Peyer's patch (tissue), 4 donors: ENCODE data around the gene SHISA9. TPM values are rescaled to one million over a fixed set of nuclear protein-coding genes. Genes with fewer than 3 reads are reported as not detected.
A peak's percentile ranks its signal among the peaks of the same experiment; 100 is the strongest.
"Not testable (repeated sequence)": the region's sequence is repeated elsewhere in the genome, so short reads cannot be mapped to it uniquely, and the experiment has no call there.

Source experiments
- DNase-seq, 3 donors: peaks; one replicate each; pipeline ENCODE4 v3.0.0-alpha.2; 2017 to 2019
- H3K27ac ChIP-seq, 4 donors: fragments of 200-600 bp; sonication (generic); one replicate each; pipeline ENCODE4 v1.5.1; 2016 to 2019
- H3K27me3 ChIP-seq, 2 donors: fragments of 200-600 bp; sonication (generic); one replicate each; pipeline ENCODE4 v1.5.1; 2019
- H3K36me3 ChIP-seq, 3 donors: fragments of 200-600 bp; sonication (generic); one replicate each; pipeline ENCODE4 v1.5.1; 2016 to 2019
- H3K4me1 ChIP-seq, 4 donors: fragments of 200-600 bp; sonication (generic); one replicate each; pipeline ENCODE4 v1.5.1; 2016 to 2019
- H3K4me3 ChIP-seq, 4 donors: fragments of 200-600 bp; sonication (generic); 1 replicate in 3 of 4; 2 replicates in 1 of 4; pipeline ENCODE4 v1.5.1; 2016 to 2019; ENCODE audit warnings: mild to moderate bottlenecking in 1 of 4
- H3K9me3 ChIP-seq, 4 donors: fragments of 200-600 bp; sonication (generic); one replicate each; pipeline ENCODE4 v1.5.1; 2016 to 2019; ENCODE audit warnings: mild to moderate bottlenecking in 1 of 4
- POLR2A ChIP-seq, 2 donors: fragments of 450-650 bp; IDR thresholded peaks; one replicate each; pipeline ENCODE4 v1.5.1; 2017; ENCODE audit warnings: antibody characterized with exemption in 2 of 2, mild to moderate bottlenecking in 2 of 2, moderate library complexity in 2 of 2
- total RNA-seq, 4 donors: library from RNA; depleted of rRNA; stranded (reverse); fragments of >200 nt; gene quantifications; one replicate each; pipeline ENCODE4 v1.1.0, GENCODE V29; 2016
- TF ChIP-seq, protein P1 (sequence below), 6 experiments: fragments of 450-650 bp in 4 of 6; fragments of 200-600 bp in 2 of 6; sonication (generic) in 1 of 6; IDR thresholded peaks; one replicate each; pipeline ENCODE4 v1.5.1; 2017 to 2019; ENCODE audit warnings: antibody characterized with exemption in 6 of 6, mild to moderate bottlenecking in 3 of 6, moderate library complexity in 1 of 6

SHISA9 gene
- under 1 TPM in 1 of 4 donors, not detected in 3; 0.66 TPM for total RNA-seq

DNA sequence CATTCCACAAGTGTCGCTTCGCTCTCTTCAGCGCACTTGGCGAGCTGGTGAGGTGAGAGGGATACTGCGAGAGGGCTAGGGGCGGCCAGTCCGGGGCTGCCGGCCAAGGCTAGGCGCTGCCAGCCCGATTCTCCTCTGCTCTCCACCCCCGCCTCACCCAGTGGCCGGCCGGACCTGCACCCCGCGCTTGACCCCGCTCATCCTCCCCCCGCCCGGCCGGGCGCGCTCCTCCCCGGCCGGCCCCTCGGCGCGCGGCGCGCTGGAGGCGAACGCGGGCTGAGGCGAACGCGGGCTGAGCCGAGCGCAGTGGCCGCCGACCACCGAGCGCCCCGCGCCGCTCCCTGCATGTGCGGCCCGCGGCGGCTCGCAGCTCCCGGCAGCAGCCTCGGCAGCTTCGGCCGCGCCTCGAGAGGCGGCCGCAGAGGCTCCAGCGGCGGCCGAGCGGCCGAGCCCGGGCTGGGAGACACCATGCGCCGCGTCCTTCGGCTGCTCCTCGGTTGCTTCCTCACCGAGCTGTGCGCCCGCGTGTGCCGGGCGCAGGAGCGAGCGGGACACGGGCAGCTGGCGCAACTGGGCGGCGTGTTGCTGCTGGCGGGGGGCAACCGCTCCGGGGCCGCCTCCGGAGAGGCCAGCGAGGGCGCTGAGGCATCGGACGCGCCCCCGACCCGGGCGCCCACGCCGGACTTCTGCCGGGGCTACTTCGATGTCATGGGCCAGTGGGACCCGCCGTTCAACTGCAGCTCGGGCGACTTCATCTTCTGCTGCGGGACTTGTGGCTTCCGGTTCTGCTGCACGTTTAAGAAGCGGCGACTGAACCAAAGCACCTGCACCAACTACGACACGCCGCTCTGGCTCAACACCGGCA, at the start of gene SHISA9:
TSS of gene SHISA9 (plus strand) at position 2 of the 865 bp plus-strand sequence.
- Histone ChIP-seq H3K27ac (no peak within 1 kb of the TSS), H3K4me3 (peak within 1 kb of the TSS in 1 of 4 donors; percentile 19)
- DNase-seq, result no peak

GRCh38 chr16:12853972-12854371, 47.4 kb upstream of the SHISA9 start:
- no peak for TF ChIP-seq POLR2A (IDR thresholded peaks at IDR 0.05)
- TF ChIP-seq, protein P1, sequence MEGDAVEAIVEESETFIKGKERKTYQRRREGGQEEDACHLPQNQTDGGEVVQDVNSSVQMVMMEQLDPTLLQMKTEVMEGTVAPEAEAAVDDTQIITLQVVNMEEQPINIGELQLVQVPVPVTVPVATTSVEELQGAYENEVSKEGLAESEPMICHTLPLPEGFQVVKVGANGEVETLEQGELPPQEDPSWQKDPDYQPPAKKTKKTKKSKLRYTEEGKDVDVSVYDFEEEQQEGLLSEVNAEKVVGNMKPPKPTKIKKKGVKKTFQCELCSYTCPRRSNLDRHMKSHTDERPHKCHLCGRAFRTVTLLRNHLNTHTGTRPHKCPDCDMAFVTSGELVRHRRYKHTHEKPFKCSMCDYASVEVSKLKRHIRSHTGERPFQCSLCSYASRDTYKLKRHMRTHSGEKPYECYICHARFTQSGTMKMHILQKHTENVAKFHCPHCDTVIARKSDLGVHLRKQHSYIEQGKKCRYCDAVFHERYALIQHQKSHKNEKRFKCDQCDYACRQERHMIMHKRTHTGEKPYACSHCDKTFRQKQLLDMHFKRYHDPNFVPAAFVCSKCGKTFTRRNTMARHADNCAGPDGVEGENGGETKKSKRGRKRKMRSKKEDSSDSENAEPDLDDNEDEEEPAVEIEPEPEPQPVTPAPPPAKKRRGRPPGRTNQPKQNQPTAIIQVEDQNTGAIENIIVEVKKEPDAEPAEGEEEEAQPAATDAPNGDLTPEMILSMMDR (IDR thresholded peaks at IDR 0.05), result no peak
- Histone ChIP-seq H3K4me3 (no peak overlapping the region), H3K27ac (no peak overlapping the region), H3K9me3 (no peaks in the 10 kb centered on the region), H3K4me1 (no peaks in the 10 kb centered on the region), H3K36me3 (no peaks in the 10 kb centered on the region), H3K27me3 (no peaks in the 10 kb centered on the region)
- no peak for DNase-seq

More for the DNA sequence above, at the start of gene SHISA9:
- Histone ChIP-seq H3K9me3 (no peaks in the 10 kb centered on the region), H3K4me1 (no peaks in the 10 kb centered on the region), H3K36me3 (no peaks in the 10 kb centered on the region), H3K27me3 (peaks cover 0 to 13% of the 10 kb centered on the region in 2 donors)
- TF ChIP-seq, protein P1 (IDR thresholded peaks at IDR 0.05), result no peak
- TF ChIP-seq POLR2A (IDR thresholded peaks at IDR 0.05), result no peak

DNA sequence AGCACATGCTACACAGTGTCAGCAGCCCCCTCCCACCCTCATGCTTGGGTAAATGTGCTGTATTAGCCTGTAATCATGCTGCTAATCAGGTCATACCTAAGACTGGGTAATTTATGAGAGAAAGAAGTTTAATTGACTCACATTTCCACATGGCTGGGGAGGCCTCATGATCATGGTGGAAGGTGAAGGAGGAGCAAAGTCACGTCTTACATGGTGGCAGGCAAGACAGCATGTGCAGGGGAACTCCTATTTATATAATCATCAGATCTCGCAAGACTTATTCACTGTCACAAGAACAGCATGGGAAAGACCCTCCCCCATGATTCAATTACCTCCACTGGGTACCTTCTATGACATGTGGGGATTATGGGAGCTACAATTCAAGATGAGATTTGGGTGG, 44.0 kb upstream of the SHISA9 start:
- H3K36me3 ChIP-seq, DNase-seq, H3K27ac ChIP-seq, H3K4me3 ChIP-seq, H3K27me3 ChIP-seq, H3K4me1 ChIP-seq, H3K9me3 ChIP-seq: not testable (repeated sequence)

DNA sequence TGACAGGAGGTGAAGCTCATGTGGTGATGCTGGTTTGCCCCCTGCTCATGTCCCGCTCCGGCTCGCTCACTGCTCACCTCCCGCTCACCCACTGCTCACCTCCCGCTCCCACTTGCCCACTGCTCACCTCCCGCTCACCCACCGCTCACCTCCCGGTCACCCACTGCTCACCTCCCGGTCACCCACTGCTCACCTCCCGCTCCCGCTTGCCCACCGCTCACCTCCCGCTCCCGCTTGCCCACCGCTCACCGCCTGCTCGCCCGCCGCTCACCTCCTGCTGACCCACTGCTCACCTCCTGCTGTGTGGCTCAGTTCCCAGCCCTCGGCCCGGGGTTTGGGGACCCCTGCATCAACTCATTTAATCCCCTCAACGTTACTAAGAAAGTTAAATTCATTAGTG, 39.1 kb upstream of the SHISA9 start:
- H3K9me3 ChIP-seq, result no peaks in the 10 kb centered on the region
- H3K27me3 ChIP-seq, result no peaks in the 10 kb centered on the region
- H3K27ac ChIP-seq, result no peak overlapping the region
- no peak overlapping the region for H3K4me3 ChIP-seq
- no peak for DNase-seq
- TF ChIP-seq, protein P1 (IDR thresholded peaks at IDR 0.05), result no peak
- TF ChIP-seq POLR2A (IDR thresholded peaks at IDR 0.05), result no peak
- no peaks in the 10 kb centered on the region for H3K36me3 ChIP-seq
- H3K4me1 ChIP-seq, result no peaks in the 10 kb centered on the region

DNA sequence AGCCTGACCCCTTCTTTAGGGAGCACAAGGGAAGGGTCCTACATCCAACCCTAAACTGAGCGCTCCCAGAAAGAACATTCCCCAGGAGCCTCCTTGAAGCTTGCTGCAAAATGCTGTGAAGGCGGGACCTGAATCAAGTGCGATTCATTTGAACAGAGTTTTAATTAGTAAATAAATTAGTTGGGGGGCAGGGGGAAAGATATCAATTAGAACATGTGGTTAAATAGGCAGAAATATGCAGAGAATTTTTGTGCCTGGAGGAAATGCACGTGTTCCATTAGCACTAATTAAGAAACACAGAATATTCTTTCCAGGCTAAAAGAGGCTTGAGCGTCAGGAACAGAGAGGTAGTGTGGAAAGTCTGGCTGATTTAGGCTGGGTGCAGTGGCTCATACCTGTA, 38.5 kb upstream of the SHISA9 start:
- no peaks in the 10 kb centered on the region for H3K4me1 ChIP-seq
- no peak overlapping the region for H3K27ac ChIP-seq
- no peak overlapping the region for H3K4me3 ChIP-seq
- no peak for DNase-seq
- no peaks in the 10 kb centered on the region for H3K9me3 ChIP-seq
- no peaks in the 10 kb centered on the region for H3K36me3 ChIP-seq
- TF ChIP-seq POLR2A (IDR thresholded peaks at IDR 0.05), result no peak
- TF ChIP-seq, protein P1 (IDR thresholded peaks at IDR 0.05), result no peak
- no peaks in the 10 kb centered on the region for H3K27me3 ChIP-seq

- no peak for TF ChIP-seq POLR2A (IDR thresholded peaks at IDR 0.05)
- TF ChIP-seq, protein P1 (IDR thresholded peaks at IDR 0.05), result no peak
- DNase-seq, result no peak
- Histone ChIP-seq H3K36me3 (no peaks in the 10 kb centered on the region), H3K4me3 (no peak overlapping the region), H3K27ac (no peak overlapping the region), H3K4me1 (no peaks in the 10 kb centered on the region), H3K27me3 (no peaks in the 10 kb centered on the region), H3K9me3 (no peaks in the 10 kb centered on the region)
Measured at GRCh38 chr16:12866981-12867551, 34.3 kb upstream of the SHISA9 start.
